ENCODE measurements around the gene GRM3. TPM values are rescaled to one million over a fixed set of nuclear protein-coding genes. Genes with fewer than 3 reads are reported as not detected.

Gene GRM3
- total and polyA plus RNA-seq, 2 of the 4 experiments (the other 2 are of a cell fraction): not detected

- H3K4me2 ChIP-seq (ENCODE audit: low read depth, low read length): no peak overlapping the region
- DNase-seq (no peak), ATAC-seq (ENCODE audit: low read depth) (no peak)
- no peaks in the 10 kb centered on the region for H3K27me3 ChIP-seq (ENCODE audit: control insufficient read depth, insufficient read depth, low read length)
- no peak overlapping the region for H2AFZ ChIP-seq (replicated peaks; ENCODE audit: low read length, poor library complexity)
- no peak overlapping the region for H3K18ac ChIP-seq (ENCODE audit: low read depth, low read length)
- H4K91ac ChIP-seq (ENCODE audit: insufficient read depth, low read depth, low read length): no peak overlapping the region
- dilution Hi-C loops (cut with HindIII; ENCODE audit: low sequenced_read_pairs, unreplicated experiment): no loop called here
- in situ Hi-C loops (cut with MboI; ENCODE audit: low sequenced_read_pairs): no loop called here
- H2BK5ac ChIP-seq (ENCODE audit: low read depth, low read length, poor library complexity, severe bottlenecking): no peak overlapping the region
- no peak overlapping the region for H3K14ac ChIP-seq (replicated peaks; ENCODE audit: low read depth, low read length)
- ChIA-PET POLR2A (ENCODE audit: unreplicated experiment) (no interaction called here), CTCF (no interaction called here)
- H2AK5ac ChIP-seq (ENCODE audit: low read depth, low read length): no peak overlapping the region
- H2AK9ac ChIP-seq (replicated peaks; ENCODE audit: low read depth, low read length, poor library complexity): no peak overlapping the region
- TF ChIP-seq MAFK (IDR thresholded peaks at IDR 0.05; ENCODE audit: low read depth, low read length) (no peak), MXI1 (IDR thresholded peaks at IDR 0.05; ENCODE audit: borderline replicate concordance, low read depth, low read length) (no peak), RCOR1 (IDR thresholded peaks at IDR 0.05; ENCODE audit: insufficient replicate concordance, low read length) (no peak), CEBPB (IDR thresholded peaks at IDR 0.05; ENCODE audit: low read depth, low read length) (no peak)
- no peak overlapping the region for H3K9ac ChIP-seq (ENCODE audit: low read depth, low read length)
- intact Hi-C loops (cut with micrococcal nuclease): no loop called here
- H4K20me1 ChIP-seq (ENCODE audit: insufficient read depth, low read length): no peaks in the 10 kb centered on the region
- no peak overlapping the region for H4K8ac ChIP-seq (ENCODE audit: low read depth in 2 of 2, low read length in 2 of 2)
- H3K4me1 ChIP-seq (ENCODE audit: control insufficient read depth, insufficient read depth, low read length): no peaks in the 10 kb centered on the region
- no peak overlapping the region for H2BK120ac ChIP-seq (ENCODE audit: low read depth, low read length)
- H4K5ac ChIP-seq (ENCODE audit: low read depth, low read length): no peak overlapping the region
- no peaks in the 10 kb centered on the region for H3K79me1 ChIP-seq (ENCODE audit: low read depth in 1 of 2, low read length in 2 of 2)
- H2BK20ac ChIP-seq (ENCODE audit: low read depth, low read length): no peak overlapping the region
- H3K4me3 ChIP-seq (ENCODE audit: insufficient read depth, low read depth, low read length): no peak overlapping the region
- no peak overlapping the region for H3K4ac ChIP-seq (ENCODE audit: low read depth, low read length)
- H3K56ac ChIP-seq (ENCODE audit: extremely low read depth, insufficient read depth, low read length): no peak overlapping the region
- no peaks in the 10 kb centered on the region for H3K36me3 ChIP-seq (ENCODE audit: control insufficient read depth, insufficient read depth, low read length)
- no peak overlapping the region for H3K23ac ChIP-seq (ENCODE audit: low read depth, low read length)
- H3K27ac ChIP-seq (ENCODE audit: insufficient read depth, low read length): no peak overlapping the region
- BruUV-seq (replicated peaks): no TSS peak
- no peaks in the 10 kb centered on the region for H3K9me1 ChIP-seq (ENCODE audit: insufficient read depth, low read length)
- 0 out of 2 replicates have a peak, but pooled peaks cover 1% of the 10 kb centered on the region for H3K9me3 ChIP-seq (ENCODE audit: control insufficient read depth, insufficient read depth, low read length)
- no CpG with 5 or more reads among the region's 3 CpGs for WGBS, 2 experiments (ENCODE audit: extremely low coverage in 2 of 2, insufficient read length in 1 of 2)
- no peak overlapping the region for H2BK15ac ChIP-seq (ENCODE audit: low read depth, low read length)
These were observed 24.6 kb downstream of the GRM3 start for GRCh38 chr7:86668315-86668714.
